ENCODE results near the gene ITCH.

- TF ChIP-seq CTCF (IDR thresholded peaks at IDR 0.05; ENCODE audit: low read depth, low read length) (no peak), EZH2phosphoT487 (IDR thresholded peaks at IDR 0.05; ENCODE audit: low read depth) (no peak)
These were observed 24.9 kb upstream of the ITCH start for GRCh38 chr20:34337982-34338726.
